ENCODE results near the gene KCNAB1.
"Not testable (repeated sequence)": the region's sequence is repeated elsewhere in the genome, so short reads cannot be mapped to it uniquely, and the experiment has no call there.

Gene KCNAB1

GRCh38 chr3:156271508-156271907 is 151.1 kb downstream of the KCNAB1 start:
- no peak for DNase-seq
- Histone ChIP-seq H3K4me1 (ENCODE audit: control extremely low read depth in 1 of 4, control insufficient read depth in 4 of 4, insufficient read depth in 4 of 4, low read length in 3 of 4) (no peaks in the 10 kb centered on the region), H3K9me3 (ENCODE audit: control extremely low read depth in 1 of 5, control insufficient read depth in 4 of 5, insufficient read depth in 2 of 5, low read depth in 1 of 5, low read length in 4 of 5) (peaks cover 0 to 2% (median 0%) of the 10 kb centered on the region in 5 experiments), H3K36me3 (ENCODE audit: control insufficient read depth in 4 of 4, insufficient read depth in 4 of 4, low read length in 3 of 4) (no peaks in the 10 kb centered on the region), H3K27ac (ENCODE audit: insufficient read depth in 1 of 2, low read depth in 1 of 2, low read length in 2 of 2, poor library complexity in 1 of 2, severe bottlenecking in 2 of 2) (no peak overlapping the region), H3K27me3 (replicated peaks in 2 of 5; ENCODE audit: control insufficient read depth in 4 of 5, insufficient read depth in 5 of 5, low read length in 4 of 5) (no peaks in the 10 kb centered on the region), H3K4me3 (ENCODE audit: control insufficient read depth in 1 of 7, extremely low read depth in 1 of 7, insufficient read depth in 4 of 7, low read depth in 2 of 7, low read length in 6 of 7) (no peak overlapping the region)
- ChIA-PET CTCF (no interaction called here), POLR2A (no interaction called here)
- 100% methylated on average over 1 of the region's 3 CpGs for WGBS (ENCODE audit: insufficient coverage)

GRCh38 chr3:156271995-156272719 is 151.8 kb downstream of the KCNAB1 start:
- ChIA-PET CTCF (no interaction called here), POLR2A (no interaction called here)
- Histone ChIP-seq H3K4me1 (ENCODE audit: control extremely low read depth in 1 of 4, control insufficient read depth in 4 of 4, insufficient read depth in 4 of 4, low read length in 3 of 4) (no peaks in the 10 kb centered on the region), H3K9me3 (ENCODE audit: control extremely low read depth in 1 of 5, control insufficient read depth in 4 of 5, insufficient read depth in 2 of 5, low read depth in 1 of 5, low read length in 4 of 5) (peaks cover 0 to 2% (median 0%) of the 10 kb centered on the region in 5 experiments), H3K36me3 (ENCODE audit: control insufficient read depth in 4 of 4, insufficient read depth in 4 of 4, low read length in 3 of 4) (no peaks in the 10 kb centered on the region), H3K27me3 (replicated peaks in 2 of 5; ENCODE audit: control insufficient read depth in 4 of 5, insufficient read depth in 5 of 5, low read length in 4 of 5) (no peaks in the 10 kb centered on the region), H3K27ac (ENCODE audit: insufficient read depth in 1 of 2, low read depth in 1 of 2, low read length in 2 of 2, poor library complexity in 1 of 2, severe bottlenecking in 2 of 2) (no peak overlapping the region), H3K4me3 (ENCODE audit: control insufficient read depth in 1 of 7, extremely low read depth in 1 of 7, insufficient read depth in 4 of 7, low read depth in 2 of 7, low read length in 6 of 7) (no peak overlapping the region)
- 100% methylated on average over 6 of the region's 7 CpGs for whole genome bisulfite sequencing (ENCODE audit: insufficient coverage)
- no peak for DNase-seq

- H3K4me1 ChIP-seq (ENCODE audit: control extremely low read depth in 1 of 4, control insufficient read depth in 4 of 4, insufficient read depth in 4 of 4, low read length in 3 of 4), result no peaks in the 10 kb centered on the region
- no peak overlapping the region for H3K27ac ChIP-seq (ENCODE audit: insufficient read depth in 1 of 2, low read depth in 1 of 2, low read length in 2 of 2, poor library complexity in 1 of 2, severe bottlenecking in 2 of 2)
- peaks cover 0 to 2% (median 0%) of the 10 kb centered on the region in 5 experiments for H3K9me3 ChIP-seq (ENCODE audit: control extremely low read depth in 1 of 5, control insufficient read depth in 4 of 5, insufficient read depth in 2 of 5, low read depth in 1 of 5, low read length in 4 of 5)
- H3K4me3 ChIP-seq (ENCODE audit: control insufficient read depth in 1 of 7, extremely low read depth in 1 of 7, insufficient read depth in 4 of 7, low read depth in 2 of 7, low read length in 6 of 7), result no peak overlapping the region
- H3K27me3 ChIP-seq (replicated peaks in 2 of 5; ENCODE audit: control insufficient read depth in 4 of 5, insufficient read depth in 5 of 5, low read length in 4 of 5), result no peaks in the 10 kb centered on the region
- CTCF ChIA-PET, result interaction anchor here (1.0 kb wide), 1 partner anchor 39 kb away, joined by 3 read pairs; no protein-coding TSS in a partner anchor
- POLR2A ChIA-PET, result no interaction called here
- WGBS (ENCODE audit: insufficient coverage), result 95% methylated on average over 2 of the region's 6 CpGs
- no peaks in the 10 kb centered on the region for H3K36me3 ChIP-seq (ENCODE audit: control insufficient read depth in 4 of 4, insufficient read depth in 4 of 4, low read length in 3 of 4)
- DNase-seq, result no peak
Measured at GRCh38 chr3:156273111-156273694, 152.8 kb downstream of the KCNAB1 start.

GRCh38 chr3:156274791-156275190 is 154.4 kb downstream of the KCNAB1 start:
- ChIA-PET CTCF (no interaction called here), POLR2A (no interaction called here)
- H3K27ac ChIP-seq (ENCODE audit: insufficient read depth in 1 of 2, low read depth in 1 of 2, low read length in 2 of 2, poor library complexity in 1 of 2, severe bottlenecking in 2 of 2), result no peak overlapping the region
- H3K4me3 ChIP-seq (ENCODE audit: control insufficient read depth in 1 of 7, extremely low read depth in 1 of 7, insufficient read depth in 4 of 7, low read depth in 2 of 7, low read length in 6 of 7), result no peak overlapping the region
- H3K4me1 ChIP-seq (ENCODE audit: control extremely low read depth in 1 of 4, control insufficient read depth in 4 of 4, insufficient read depth in 4 of 4, low read length in 3 of 4), result no peaks in the 10 kb centered on the region
- no peaks in the 10 kb centered on the region for H3K27me3 ChIP-seq (replicated peaks in 2 of 5; ENCODE audit: control insufficient read depth in 4 of 5, insufficient read depth in 5 of 5, low read length in 4 of 5)
- no peaks in the 10 kb centered on the region for H3K36me3 ChIP-seq (ENCODE audit: control insufficient read depth in 4 of 4, insufficient read depth in 4 of 4, low read length in 3 of 4)
- DNase-seq, result no peak
- 100% methylated on average over 2 of the region's 2 CpGs for WGBS (ENCODE audit: insufficient coverage)
- H3K9me3 ChIP-seq (ENCODE audit: control extremely low read depth in 1 of 5, control insufficient read depth in 4 of 5, insufficient read depth in 2 of 5, low read depth in 1 of 5, low read length in 4 of 5), result peaks cover 0 to 2% (median 0%) of the 10 kb centered on the region in 5 experiments

- 95% methylated on average over 13 of the region's 24 CpGs for WGBS (ENCODE audit: insufficient coverage)
- H3K27ac ChIP-seq (ENCODE audit: insufficient read depth in 1 of 2, low read depth in 1 of 2, low read length in 2 of 2, poor library complexity in 1 of 2, severe bottlenecking in 2 of 2); CTCF ChIA-PET; H3K9me3 ChIP-seq (ENCODE audit: control extremely low read depth in 1 of 5, control insufficient read depth in 4 of 5, insufficient read depth in 2 of 5, low read depth in 1 of 5, low read length in 4 of 5); H3K4me3 ChIP-seq (ENCODE audit: control insufficient read depth in 1 of 7, extremely low read depth in 1 of 7, insufficient read depth in 4 of 7, low read depth in 2 of 7, low read length in 6 of 7); DNase-seq; POLR2A ChIA-PET; H3K4me1 ChIP-seq (ENCODE audit: control extremely low read depth in 1 of 4, control insufficient read depth in 4 of 4, insufficient read depth in 4 of 4, low read length in 3 of 4); H3K36me3 ChIP-seq (ENCODE audit: control insufficient read depth in 4 of 4, insufficient read depth in 4 of 4, low read length in 3 of 4): not testable (repeated sequence)
- peaks cover 0 to 13% (median 6%) of the 10 kb centered on the region in 5 experiments for H3K27me3 ChIP-seq (replicated peaks in 2 of 5; ENCODE audit: control insufficient read depth in 4 of 5, insufficient read depth in 5 of 5, low read length in 4 of 5)
Measured at GRCh38 chr3:156284637-156285036, 164.3 kb downstream of the KCNAB1 start.

- Histone ChIP-seq H3K9me3 (ENCODE audit: control extremely low read depth in 1 of 5, control insufficient read depth in 4 of 5, insufficient read depth in 2 of 5, low read depth in 1 of 5, low read length in 4 of 5) (no peaks in the 10 kb centered on the region), H3K27ac (ENCODE audit: insufficient read depth in 1 of 2, low read depth in 1 of 2, low read length in 2 of 2, poor library complexity in 1 of 2, severe bottlenecking in 2 of 2) (no peak overlapping the region), H3K27me3 (replicated peaks in 2 of 5; ENCODE audit: control insufficient read depth in 4 of 5, insufficient read depth in 5 of 5, low read length in 4 of 5) (peaks cover 5 to 23% (median 13%) of the 10 kb centered on the region in 5 experiments), H3K4me1 (ENCODE audit: control extremely low read depth in 1 of 4, control insufficient read depth in 4 of 4, insufficient read depth in 4 of 4, low read length in 3 of 4) (no peaks in the 10 kb centered on the region), H3K36me3 (ENCODE audit: control insufficient read depth in 4 of 4, insufficient read depth in 4 of 4, low read length in 3 of 4) (no peaks in the 10 kb centered on the region), H3K4me3 (ENCODE audit: control insufficient read depth in 1 of 7, extremely low read depth in 1 of 7, insufficient read depth in 4 of 7, low read depth in 2 of 7, low read length in 6 of 7) (no peak overlapping the region)
- ChIA-PET CTCF (no interaction called here), POLR2A (no interaction called here)
- no peak for DNase-seq
- WGBS (ENCODE audit: insufficient coverage), result no CpG with 5 or more reads among the region's 2 CpGs
Measured at GRCh38 chr3:156285626-156286025, 165.2 kb downstream of the KCNAB1 start.

- Histone ChIP-seq H3K27me3 (replicated peaks in 2 of 5; ENCODE audit: control insufficient read depth in 4 of 5, insufficient read depth in 5 of 5, low read length in 4 of 5) (peaks cover 11 to 57% (median 40%) of the 10 kb centered on the region in 5 experiments), H3K36me3 (ENCODE audit: control insufficient read depth in 4 of 4, insufficient read depth in 4 of 4, low read length in 3 of 4) (no peaks in the 10 kb centered on the region), H3K4me3 (ENCODE audit: control insufficient read depth in 1 of 7, extremely low read depth in 1 of 7, insufficient read depth in 4 of 7, low read depth in 2 of 7, low read length in 6 of 7) (no peak overlapping the region), H3K9me3 (ENCODE audit: control extremely low read depth in 1 of 5, control insufficient read depth in 4 of 5, insufficient read depth in 2 of 5, low read depth in 1 of 5, low read length in 4 of 5) (no peaks in the 10 kb centered on the region), H3K4me1 (ENCODE audit: control extremely low read depth in 1 of 4, control insufficient read depth in 4 of 4, insufficient read depth in 4 of 4, low read length in 3 of 4) (peaks cover 0 to 12% (median 8%) of the 10 kb centered on the region in 4 experiments), H3K27ac (ENCODE audit: insufficient read depth in 1 of 2, low read depth in 1 of 2, low read length in 2 of 2, poor library complexity in 1 of 2, severe bottlenecking in 2 of 2) (no peak overlapping the region)
- ChIA-PET POLR2A (no interaction called here), CTCF (interaction anchor here (0.6 kb wide), 1 partner anchor 847 kb away, joined by 3 read pairs; no protein-coding TSS in a partner anchor)
- peak in 2 of 3 donors; percentile 8 to 9 for DNase-seq
- WGBS (ENCODE audit: insufficient coverage), result 11% methylated on average over 11 of the region's 11 CpGs
Measured at GRCh38 chr3:156290924-156291271, 170.5 kb downstream of the KCNAB1 start.
